Tibial nerve (tissue), 4 donors: Measurements from ENCODE around the gene DLGAP4.

Experiments
- EP300 ChIP-seq, 2 donors: sonication (generic); formaldehyde crosslinking; IDR thresholded peaks; one replicate each; pipeline ENCODE4 v1.6.1; 2017; ENCODE audit warnings: antibody characterized with exemption in 2 of 2, mild to moderate bottlenecking in 1 of 2
- TF ChIP-seq, protein P1 (sequence below), 5 experiments: fragments of 200-600 bp in 3 of 5; fragments of 450-650 bp in 2 of 5; sonication (generic) in 3 of 5; IDR thresholded peaks; one replicate each; pipeline ENCODE4 v1.5.1; 2016 to 2019; ENCODE audit warnings: antibody characterized with exemption in 5 of 5, mild to moderate bottlenecking in 3 of 5, moderate library complexity in 2 of 5

DNA sequence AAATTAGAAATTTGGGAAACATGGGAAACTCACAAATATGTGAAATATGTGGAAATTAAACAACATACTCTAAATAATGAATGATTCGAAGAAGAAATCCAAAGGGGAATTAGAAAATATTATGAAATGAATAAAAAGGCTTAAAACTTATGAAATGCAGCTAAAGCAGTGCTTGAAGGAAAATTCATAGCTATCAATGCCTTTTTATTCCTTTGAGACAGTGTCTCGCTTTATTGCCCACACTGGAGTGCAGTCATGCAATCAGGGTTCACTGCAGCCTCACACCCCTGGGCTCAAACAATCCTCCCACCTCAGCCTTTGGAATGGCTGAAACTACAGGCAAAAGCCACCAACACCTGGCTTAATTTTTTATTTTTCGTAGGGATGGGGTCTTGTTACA is 259.4 kb downstream of the DLGAP4 start:
- TF ChIP-seq, protein P1, sequence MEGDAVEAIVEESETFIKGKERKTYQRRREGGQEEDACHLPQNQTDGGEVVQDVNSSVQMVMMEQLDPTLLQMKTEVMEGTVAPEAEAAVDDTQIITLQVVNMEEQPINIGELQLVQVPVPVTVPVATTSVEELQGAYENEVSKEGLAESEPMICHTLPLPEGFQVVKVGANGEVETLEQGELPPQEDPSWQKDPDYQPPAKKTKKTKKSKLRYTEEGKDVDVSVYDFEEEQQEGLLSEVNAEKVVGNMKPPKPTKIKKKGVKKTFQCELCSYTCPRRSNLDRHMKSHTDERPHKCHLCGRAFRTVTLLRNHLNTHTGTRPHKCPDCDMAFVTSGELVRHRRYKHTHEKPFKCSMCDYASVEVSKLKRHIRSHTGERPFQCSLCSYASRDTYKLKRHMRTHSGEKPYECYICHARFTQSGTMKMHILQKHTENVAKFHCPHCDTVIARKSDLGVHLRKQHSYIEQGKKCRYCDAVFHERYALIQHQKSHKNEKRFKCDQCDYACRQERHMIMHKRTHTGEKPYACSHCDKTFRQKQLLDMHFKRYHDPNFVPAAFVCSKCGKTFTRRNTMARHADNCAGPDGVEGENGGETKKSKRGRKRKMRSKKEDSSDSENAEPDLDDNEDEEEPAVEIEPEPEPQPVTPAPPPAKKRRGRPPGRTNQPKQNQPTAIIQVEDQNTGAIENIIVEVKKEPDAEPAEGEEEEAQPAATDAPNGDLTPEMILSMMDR (IDR thresholded peaks at IDR 0.05) = no peak
- no peak for TF ChIP-seq EP300 (IDR thresholded peaks at IDR 0.05)
